Measurements from ENCODE around the gene FBXL13.
"Not testable (repeated sequence)": the region's sequence is repeated elsewhere in the genome, so short reads cannot be mapped to it uniquely, and the experiment has no call there.

FBXL13 gene

DNA sequence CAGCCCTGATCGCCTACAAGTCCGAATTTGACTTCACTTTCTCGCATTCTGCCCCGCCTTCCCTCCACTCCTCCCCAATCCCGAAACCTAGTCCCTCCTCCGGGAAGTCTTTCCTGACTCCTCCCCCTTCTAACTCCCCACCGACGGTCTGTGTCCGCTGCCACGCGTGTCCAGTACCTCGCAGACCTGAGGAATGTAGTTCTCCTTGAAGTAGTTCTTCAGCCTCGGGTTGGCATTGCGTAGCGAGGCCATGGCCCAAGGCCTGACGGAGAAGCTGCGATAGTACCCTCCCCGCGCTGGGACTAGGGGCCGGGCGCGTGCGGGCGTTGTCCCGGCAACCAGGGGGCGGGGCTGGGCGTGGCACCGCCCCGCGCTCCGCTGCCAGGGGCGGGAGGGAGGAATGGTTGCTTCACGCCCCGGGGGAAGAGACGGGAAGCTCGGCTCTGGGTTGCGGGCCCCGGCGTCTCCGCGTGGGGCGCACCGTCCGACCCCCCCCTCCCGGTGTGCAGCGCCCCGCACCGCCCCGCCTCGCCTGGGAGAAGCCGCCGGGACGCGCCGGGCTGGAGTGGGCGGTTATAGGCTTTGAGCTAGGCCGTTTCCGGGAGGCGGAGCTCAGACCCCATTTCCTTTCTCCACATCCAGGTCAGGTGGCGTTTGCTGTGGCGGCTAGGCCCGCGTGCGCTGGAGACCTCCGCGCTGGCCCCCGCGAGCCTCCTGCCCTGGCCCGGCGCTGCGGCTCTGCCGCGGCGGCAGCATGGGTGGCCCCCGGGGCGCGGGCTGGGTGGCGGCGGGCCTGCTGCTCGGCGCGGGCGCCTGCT, at the start of gene FBXL13, which contains the start of gene ARMC10:
TSS of gene FBXL13 (minus strand) at position 278 of the 818 bp plus-strand sequence.
TSS of gene ARMC10 (plus strand) at position 622 of the 818 bp plus-strand sequence. CDS start at position 755, 133 bp downstream.
- no peak for FAIRE-seq

DNA sequence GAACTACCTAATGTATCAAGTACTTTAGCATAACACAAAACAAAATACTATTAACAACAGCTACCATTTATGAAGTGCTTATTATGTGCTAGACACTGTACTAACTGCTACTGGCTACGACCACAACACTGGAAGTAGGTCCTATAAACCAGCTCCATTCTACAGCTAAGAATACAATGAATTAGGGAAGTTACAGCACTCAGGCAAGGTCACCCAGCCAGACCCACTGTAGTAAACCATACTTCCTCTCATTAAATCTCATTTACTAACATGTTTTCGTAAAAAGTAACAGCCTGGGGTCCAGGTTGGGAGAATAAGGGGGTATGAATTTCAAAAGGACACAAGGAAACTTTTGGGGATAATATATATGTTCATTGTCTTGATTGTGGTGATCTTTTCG, 48.9 kb upstream of the FBXL13 start:
- FAIRE-seq = no peak

DNA sequence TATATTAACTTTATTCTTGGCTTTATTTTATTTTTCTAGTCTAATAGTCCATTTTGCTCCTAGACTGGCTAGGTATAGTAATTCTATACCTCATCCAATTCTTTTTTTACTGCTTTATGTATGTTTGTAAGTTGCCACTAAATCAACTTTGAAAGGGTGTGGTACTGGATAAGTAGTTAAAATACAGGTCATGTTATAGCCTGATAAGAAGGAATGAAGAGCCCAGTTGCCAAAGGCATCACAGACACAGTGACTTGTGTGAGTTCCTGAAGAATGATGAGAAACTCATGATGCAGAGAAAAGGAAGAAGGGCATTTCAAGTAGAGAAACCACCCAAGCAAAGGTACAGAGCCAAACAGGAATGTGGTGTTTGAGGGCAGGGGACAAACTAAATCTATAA, 47.0 kb upstream of the FBXL13 start:
- no peak for FAIRE-seq

DNA sequence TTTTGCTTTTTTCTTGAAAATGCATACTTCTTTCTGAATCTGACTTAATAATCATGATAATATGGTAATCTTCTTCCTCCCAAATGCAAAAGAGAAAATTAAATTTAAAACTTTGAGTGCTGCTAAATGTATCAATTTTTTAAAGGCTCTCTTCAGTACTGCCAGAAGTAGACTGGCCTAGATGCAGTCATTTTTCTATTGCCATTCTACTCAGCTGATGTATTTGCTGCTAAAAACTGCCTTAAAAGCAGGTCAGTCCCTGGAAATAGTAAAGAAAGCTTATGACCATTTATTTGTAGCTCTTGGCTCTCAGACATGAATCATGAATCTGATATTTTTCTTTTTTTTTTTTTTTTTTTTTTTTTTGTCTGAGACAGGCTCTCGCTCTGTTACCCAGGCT, 45.8 kb upstream of the FBXL13 start:
- no peak for FAIRE-seq

DNA sequence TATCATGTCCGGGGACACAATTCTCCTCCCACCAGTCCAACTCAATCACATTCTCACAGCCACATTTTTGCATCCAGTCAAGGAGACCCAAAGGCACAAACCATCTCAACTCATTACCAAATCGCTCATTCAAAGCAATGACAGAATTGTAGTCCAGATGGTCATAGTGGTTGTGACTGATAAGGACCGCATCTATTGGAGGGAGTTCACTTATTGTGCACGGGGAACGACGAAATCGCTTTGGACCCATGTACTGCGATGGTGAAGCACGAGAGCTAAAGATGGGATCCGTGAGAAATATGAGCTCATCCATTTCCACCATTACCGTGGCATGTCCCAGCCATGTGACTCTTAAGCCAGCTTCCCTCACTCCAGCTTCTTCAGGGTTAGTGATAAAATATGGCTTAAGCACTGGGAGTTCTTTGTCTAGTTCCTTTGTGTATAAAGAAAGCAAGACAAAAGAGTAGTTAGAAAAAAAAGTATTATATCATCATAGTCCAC, 45.2 kb upstream of the FBXL13 start:
- FAIRE-seq = no peak

DNA sequence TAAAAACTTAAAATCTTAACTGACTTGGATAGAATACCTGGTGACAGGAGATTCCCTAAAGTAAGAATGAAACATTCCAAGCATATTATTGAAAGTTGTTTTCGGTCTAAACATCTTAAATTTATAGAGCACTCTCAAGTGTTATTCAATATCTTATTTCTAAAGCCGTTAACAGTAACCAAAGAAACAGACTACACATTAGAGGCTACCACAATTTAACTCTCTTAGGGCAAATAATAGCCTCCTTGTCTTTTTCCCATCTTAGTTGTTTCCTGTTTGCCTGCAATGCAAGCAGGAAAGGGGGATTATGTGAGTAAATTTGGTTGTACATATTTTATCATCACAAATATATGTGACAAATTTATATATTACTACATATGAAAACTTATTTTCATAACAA, 42.9 kb upstream of the FBXL13 start:
- FAIRE-seq = no peak

DNA sequence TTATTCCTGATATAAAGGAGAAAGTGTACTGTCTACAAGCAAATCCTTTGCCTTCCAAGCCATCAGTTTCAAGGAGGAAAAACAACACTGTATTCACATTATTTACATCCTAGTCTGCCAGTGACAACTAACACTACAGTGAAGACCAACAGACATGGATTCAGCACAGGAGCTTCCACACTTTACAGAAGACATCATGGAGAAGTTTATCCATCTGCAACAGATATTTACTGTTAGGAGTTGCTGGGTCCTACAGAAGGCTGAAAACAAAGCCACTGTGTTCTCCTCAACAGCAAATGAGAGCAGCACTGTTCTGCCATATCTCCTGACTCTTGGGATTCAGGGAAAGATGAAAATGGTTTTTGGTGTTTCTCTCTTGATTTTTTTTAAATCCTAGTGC, 42.4 kb upstream of the FBXL13 start:
- no peak for FAIRE-seq

DNA sequence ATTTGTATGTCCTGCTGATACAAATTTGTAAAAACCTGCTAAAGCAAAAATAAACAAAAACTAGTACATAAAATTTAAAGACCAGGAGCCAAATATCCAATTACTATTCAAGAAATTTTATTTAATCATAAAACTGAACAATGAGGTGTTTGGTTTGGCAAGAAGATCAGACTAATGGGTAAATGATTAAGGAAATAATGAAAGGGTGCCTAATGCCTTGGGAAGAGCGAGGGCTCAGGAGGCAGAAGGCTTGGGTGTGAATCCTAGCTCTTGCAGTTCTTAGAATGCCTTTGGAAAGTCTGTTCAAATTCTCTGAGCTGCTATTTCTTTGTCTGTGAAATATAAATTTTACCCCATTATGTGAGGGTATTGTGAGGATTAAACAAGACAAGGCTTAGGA, 41.9 kb upstream of the FBXL13 start:
- no peak for FAIRE-seq

DNA sequence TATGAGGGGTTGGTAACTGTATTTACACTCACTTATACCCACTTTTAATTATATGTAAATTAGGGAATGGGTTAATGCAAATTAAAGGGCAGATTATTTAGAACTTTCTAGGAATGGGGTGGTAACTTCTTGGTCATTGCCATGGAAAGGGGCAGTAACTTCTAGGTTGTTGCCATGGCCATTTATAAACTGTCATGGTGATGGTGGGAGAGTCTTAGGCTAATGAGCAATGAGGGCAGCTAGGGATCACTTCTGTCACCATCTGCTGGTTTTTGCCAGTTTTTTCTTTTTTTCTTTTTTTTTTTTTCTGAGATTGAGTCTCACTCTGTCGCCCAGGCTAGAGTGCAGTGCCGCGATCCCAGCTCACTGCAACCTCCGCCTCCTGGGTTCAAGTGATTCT, 41.2 kb upstream of the FBXL13 start:
- no peak for FAIRE-seq

DNA sequence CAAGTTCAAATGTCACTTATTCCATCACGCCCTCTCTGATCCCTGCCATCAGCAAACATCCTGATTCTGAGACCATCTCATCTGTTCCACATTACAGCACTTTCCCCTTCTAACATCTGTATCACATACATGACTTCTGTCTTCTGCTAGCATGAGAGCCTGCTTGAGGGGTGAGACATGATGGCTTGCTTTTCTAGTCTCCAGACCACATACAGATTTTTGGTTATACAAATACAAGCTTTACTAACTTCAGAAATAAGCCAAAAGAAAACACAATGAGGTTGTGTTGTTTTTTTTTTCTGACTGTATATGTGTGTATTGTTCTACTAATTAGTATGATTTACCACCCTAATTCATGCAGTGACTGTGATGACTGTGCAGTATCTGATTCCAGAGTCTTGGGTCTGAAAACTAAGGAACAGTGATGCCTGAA, 40.0 kb upstream of the FBXL13 start:
- FAIRE-seq = no peak

DNA sequence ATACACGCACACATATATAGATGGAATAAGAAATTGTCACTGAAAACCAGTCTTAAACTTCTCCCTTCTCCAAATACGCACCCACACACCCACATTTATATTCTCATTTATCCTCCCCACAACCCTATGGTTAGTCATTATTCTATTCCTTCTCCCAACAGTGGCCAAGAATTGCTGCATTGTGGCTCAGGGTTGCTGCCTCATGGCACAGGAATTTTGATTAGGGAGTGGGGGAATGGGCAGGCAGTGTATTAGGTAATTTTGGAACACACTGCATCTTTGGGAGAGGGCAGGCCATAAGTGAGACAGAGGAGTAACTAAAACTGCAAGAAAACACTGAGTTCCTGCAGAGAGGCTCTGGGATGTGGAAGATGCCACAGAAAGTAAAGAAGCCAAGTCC, 38.6 kb upstream of the FBXL13 start:
- FAIRE-seq = no peak

DNA sequence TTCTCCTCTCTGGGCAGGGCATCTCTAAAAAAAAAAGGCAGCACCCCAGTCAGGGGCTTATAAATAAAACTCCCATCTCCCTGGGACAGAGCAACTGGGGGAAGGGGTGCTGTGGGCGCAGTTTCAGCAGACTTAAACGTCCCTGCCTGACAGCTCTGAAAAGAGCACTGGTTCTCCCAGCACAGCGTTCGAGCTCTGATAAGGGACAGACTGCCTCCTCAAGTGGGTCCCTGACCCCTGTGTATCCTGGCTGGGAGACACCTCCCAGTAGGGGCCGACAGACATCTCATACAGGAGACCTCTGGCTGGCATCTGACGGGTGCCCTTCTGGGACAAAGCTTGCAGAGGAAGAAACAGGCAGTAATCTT, 32.1 kb upstream of the FBXL13 start:
- FAIRE-seq = not testable (repeated sequence)

DNA sequence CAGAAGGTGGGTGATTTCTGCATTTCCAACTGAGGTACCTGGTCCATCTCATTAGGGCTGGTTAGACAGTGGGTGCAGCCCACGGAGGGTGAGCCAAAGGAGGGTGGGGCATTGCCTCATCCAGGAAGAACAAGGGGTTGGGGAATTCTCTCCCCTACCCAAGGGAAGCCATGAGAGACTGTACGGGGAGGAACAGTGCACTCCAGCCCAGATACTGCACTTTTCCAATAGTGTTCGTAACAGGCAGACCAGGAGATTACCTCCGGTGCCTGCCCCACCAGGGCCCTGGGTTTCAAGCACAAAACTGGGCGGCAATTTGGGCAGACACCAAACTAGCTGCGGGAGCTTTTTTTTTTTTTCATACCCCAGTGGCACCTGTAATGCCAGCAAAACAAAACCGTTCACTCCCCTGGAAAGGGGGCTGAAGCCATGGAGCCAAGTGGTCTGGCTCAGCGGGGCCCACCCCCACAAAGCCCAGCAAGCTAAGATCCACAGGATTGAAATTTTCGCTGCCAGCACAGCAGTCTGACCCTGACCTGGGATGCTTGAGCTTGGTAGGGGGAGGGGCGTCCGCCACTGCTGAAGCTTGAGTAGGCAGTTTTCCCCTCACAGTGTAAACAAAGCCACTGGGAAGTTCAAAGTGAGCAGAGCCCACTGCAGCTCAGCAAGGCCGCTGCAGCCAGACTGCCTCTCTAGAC, 31.6 kb upstream of the FBXL13 start:
- FAIRE-seq = no peak

DNA sequence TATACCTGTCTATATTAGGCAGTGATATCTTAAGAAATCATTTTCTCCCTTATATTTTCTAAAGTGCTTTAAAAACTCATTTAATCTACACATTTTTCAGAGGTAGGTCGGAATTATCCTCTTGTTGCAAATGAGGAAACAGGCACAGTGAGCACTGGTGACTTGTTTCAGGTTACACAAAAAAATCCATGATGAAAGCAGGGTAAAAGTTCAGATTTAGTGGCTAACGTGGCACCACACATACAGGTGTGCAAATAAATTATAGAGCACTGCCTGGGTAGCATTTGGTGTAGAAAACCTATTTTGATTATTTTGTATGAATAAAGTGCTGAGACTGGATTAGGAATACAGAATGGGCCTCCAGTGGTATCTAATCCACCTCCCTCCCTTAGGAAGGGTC, 26.9 kb upstream of the FBXL13 start:
- FAIRE-seq = no peak

DNA sequence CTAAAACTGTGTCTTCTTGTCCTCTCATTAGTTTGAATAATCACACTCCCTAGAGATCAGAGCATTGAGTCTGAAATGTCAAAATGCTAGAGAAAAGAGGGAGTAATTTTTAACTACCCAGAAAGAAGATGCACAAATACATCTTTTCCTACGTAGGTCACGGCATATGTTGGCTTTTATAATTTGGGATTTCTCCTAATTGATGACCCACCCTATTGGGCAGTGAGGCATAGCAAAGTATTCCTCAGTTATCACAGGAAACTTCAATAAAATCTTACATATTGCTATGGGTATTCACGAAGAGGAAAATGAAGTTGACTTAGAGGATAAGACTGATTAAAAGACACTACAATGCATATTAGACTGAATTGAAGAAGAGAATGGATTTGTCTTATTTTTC, 25.8 kb upstream of the FBXL13 start:
- FAIRE-seq = no peak

DNA sequence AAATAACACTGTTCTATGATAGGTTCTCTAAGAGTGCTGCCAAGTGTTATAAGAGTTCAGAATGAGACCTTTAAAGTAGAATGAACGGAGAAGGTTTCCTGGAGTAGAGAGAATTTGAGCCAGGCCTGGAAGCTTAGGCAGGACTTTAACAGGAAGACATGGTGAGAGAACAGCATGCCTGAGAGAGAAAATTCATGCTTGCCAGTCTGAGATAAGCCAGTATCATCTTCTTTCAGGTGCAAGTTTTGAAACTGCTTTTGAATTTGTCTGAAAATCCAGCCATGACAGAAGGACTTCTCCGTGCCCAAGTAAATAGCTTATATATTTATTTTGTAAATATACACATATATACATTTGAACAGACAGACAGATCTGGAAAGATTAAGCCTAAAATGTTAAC, 22.4 kb upstream of the FBXL13 start:
- no peak for FAIRE-seq

DNA sequence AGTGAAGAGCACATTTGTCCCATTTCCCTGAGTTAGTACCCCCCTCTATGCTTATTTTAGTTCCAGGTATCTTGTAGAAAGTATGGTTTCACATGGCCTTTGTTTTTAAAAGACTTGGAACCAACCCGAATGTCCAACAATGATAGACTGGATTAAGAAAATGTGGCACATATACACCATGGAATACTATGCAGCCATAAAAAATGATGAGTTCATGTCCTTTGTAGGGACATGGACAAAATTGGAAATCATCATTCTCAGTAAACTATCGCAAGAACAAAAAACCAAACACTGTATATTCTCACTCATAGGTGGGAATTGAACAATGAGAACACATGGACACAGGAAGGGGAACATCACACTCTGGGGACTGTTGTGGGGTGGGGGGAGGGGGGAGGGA, 21.0 kb upstream of the FBXL13 start:
- FAIRE-seq = not testable (repeated sequence)

DNA sequence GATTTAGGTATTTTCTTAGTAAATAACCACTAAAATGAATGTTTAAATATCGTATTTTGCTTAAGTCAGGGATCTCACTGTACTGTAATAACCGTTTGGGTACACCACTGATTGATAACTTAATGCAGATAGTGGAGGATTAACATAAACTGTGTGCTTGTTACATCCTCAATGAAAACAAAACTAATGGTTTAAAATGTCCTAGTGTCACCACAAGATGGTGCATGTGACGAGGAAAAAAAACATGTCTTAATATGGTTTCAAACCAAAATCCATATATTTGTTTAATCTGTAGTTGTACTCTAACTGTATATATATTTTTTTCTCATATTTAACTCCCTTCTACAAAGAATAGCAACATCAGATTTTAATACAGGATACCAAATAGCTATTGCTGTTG, 19.5 kb upstream of the FBXL13 start:
- no peak for FAIRE-seq

DNA sequence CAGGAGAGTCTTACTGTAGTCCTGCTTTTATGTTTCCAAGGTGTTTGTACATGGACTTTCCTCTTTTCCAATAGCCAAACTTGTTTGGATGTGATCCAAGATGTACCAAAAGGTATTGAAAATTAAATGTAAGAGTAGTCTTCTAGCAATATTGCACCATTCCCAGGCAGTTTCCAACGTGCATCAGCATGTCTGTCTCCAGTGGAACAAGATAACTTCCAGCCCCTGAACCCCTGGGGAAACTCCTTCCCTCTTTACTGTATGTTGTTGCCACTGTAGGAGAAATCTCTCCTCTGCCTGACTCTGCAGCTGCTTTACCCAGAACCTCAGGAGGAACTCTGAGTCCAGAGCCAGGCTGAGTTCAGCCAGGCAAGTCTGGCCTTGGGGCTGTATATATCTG, 18.8 kb upstream of the FBXL13 start:
- no peak for FAIRE-seq

DNA sequence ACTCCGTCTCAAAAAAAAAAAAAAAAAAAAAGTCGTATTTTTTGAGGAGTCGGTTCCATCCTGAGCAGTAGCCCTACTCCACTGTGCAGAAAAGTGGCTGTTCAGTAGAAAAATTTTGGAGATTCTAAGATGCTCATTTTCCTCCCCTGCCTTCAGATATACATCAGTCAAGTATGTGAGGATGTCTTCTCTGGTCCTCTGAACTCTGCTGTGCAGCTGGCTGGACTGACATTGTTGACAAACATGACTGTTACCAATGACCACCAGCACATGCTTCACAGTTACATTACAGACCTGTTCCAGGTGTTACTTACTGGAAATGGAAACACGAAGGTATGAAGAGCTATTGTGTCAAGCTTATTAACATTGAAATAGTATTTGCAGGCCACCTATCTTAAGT, 17.7 kb upstream of the FBXL13 start:
- not testable (repeated sequence) for FAIRE-seq

DNA sequence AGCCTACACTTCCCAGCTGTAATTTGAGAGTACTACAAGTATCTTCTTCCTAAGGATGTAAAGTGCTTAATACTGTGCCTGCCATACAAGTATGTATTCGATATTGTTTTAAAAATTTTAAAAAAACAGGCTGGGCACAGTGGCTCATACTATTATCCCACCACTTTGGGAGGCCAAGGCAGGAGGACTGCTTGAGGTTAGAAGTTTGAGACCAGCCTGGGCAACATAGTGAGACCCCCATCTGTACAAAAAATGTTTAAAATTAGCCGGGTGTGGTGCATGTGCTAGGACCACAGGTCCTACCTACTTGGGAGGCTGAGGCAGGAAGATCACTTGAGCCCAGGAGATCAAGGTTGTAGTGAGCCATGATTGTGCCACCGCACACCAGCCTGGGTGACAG, 8.6 kb upstream of the FBXL13 start:
- FAIRE-seq = no peak

DNA sequence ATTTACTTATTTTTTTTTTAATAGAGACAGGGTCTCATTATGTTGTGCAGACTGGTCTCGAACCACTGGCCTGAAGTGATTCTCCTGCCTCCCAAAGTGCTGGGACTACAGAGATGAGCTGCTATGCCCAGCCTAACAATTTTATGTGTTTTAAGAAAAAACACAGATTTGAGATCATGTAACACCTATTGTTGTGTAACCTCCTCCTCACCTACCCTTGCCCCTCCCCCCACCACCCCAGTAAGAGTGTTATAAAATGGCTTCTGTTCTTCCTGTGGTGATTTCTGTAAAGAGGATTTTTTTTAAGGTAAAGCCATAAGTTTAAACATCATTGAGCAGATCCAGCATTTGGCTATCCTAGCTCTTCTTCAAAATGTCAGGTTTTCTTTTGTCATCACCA, 7.9 kb upstream of the FBXL13 start:
- no peak for FAIRE-seq

DNA sequence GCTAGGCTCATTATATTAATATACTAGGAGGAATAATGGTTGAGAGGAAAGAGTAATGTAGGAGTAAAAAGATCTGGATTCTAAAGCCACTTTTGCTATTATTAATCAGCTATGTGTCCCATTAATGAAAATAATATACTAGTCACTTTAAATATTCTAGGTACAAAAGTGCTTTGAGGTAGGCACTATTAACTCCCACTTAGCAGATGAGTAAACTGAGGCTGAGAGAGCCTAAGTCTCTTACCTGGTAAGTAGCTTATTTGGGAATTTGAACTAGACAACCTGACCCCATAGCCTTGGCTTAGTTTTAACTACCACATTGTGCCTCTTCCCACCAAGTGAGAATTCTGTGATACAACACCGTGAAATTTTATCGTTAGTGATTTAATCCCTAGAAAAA, 6.3 kb upstream of the FBXL13 start:
- no peak for FAIRE-seq

DNA sequence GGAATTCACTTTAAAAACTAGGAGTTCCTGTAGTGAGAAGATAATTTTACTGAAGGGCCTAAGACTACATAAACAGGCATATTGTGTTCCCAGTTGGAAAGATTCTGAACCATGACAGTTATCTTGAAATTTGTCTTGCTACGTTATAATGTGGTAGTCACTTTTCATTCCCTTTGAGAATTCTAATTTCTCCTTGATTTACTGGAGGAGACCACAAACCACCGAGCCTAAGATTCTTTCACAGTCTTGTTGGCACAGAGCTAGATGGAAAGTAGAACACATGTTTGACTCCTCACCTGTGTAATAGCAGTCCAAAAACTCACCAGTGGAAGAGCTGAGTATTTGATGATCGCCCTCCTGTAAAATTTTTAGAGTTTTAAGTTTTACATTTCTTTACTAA, 5.2 kb upstream of the FBXL13 start:
- FAIRE-seq = no peak

Measured in TTC549 (cell line).